Measurements from ENCODE around the gene KIR3DL3. TPM values are rescaled to one million over a fixed set of nuclear protein-coding genes. Genes with fewer than 3 reads are reported as not detected.
"Not testable (repeated sequence)": the region's sequence is repeated elsewhere in the genome, so short reads cannot be mapped to it uniquely, and the experiment has no call there.

KIR3DL3 gene
- total RNA-seq, 1 donor from 2014 or later = not detected

- H3K27me3 Mint-ChIP-seq (ENCODE audit: insufficient read depth); H3K4me1 Mint-ChIP-seq (ENCODE audit: low read depth); H3K4me3 Mint-ChIP-seq; H3K27ac Mint-ChIP-seq; intact Hi-C loops (cut with micrococcal nuclease); DNase-seq (ENCODE audit: low spot score); H3K9me3 Mint-ChIP-seq; H3K36me3 Mint-ChIP-seq (ENCODE audit: low read depth): not testable (repeated sequence)
Measured at GRCh38 chr19:54772666-54773065, 48.4 kb downstream of the KIR3DL3 start.

- H3K27me3 Mint-ChIP-seq (ENCODE audit: insufficient read depth); H3K27ac Mint-ChIP-seq; H3K4me3 Mint-ChIP-seq; DNase-seq (ENCODE audit: low spot score); H3K36me3 Mint-ChIP-seq (ENCODE audit: low read depth); intact Hi-C loops (cut with micrococcal nuclease); H3K4me1 Mint-ChIP-seq (ENCODE audit: low read depth); H3K9me3 Mint-ChIP-seq: not testable (repeated sequence)
Measured at GRCh38 chr19:54775095-54775815, 51.0 kb downstream of the KIR3DL3 start.

GRCh38 chr19:54775830-54776229 is 51.6 kb downstream of the KIR3DL3 start:
- H3K9me3 Mint-ChIP-seq; H3K27ac Mint-ChIP-seq; intact Hi-C loops (cut with micrococcal nuclease); H3K36me3 Mint-ChIP-seq (ENCODE audit: low read depth); H3K4me3 Mint-ChIP-seq; H3K27me3 Mint-ChIP-seq (ENCODE audit: insufficient read depth); DNase-seq (ENCODE audit: low spot score); H3K4me1 Mint-ChIP-seq (ENCODE audit: low read depth): not testable (repeated sequence)

- DNase-seq (ENCODE audit: low spot score); H3K27ac Mint-ChIP-seq; H3K4me3 Mint-ChIP-seq; intact Hi-C loops (cut with micrococcal nuclease); H3K9me3 Mint-ChIP-seq; H3K36me3 Mint-ChIP-seq (ENCODE audit: low read depth); H3K4me1 Mint-ChIP-seq (ENCODE audit: low read depth); H3K27me3 Mint-ChIP-seq (ENCODE audit: insufficient read depth): not testable (repeated sequence)
Measured at GRCh38 chr19:54777851-54778250, 53.6 kb downstream of the KIR3DL3 start.

GRCh38 chr19:54778896-54779295 is 54.7 kb downstream of the KIR3DL3 start:
- DNase-seq (ENCODE audit: low spot score); H3K36me3 Mint-ChIP-seq (ENCODE audit: low read depth); H3K4me3 Mint-ChIP-seq; H3K27ac Mint-ChIP-seq; H3K9me3 Mint-ChIP-seq; H3K27me3 Mint-ChIP-seq (ENCODE audit: insufficient read depth); intact Hi-C loops (cut with micrococcal nuclease); H3K4me1 Mint-ChIP-seq (ENCODE audit: low read depth): not testable (repeated sequence)

- not testable (repeated sequence) for H3K4me1 Mint-ChIP-seq (ENCODE audit: low read depth); H3K27me3 Mint-ChIP-seq (ENCODE audit: insufficient read depth)
Measured at GRCh38 chr19:54782916-54783315, 58.7 kb downstream of the KIR3DL3 start.

More at GRCh38 chr19:54782916-54783315, 58.7 kb downstream of the KIR3DL3 start:
- DNase-seq (ENCODE audit: low spot score); intact Hi-C loops (cut with micrococcal nuclease); H3K9me3 Mint-ChIP-seq; H3K27ac Mint-ChIP-seq; H3K36me3 Mint-ChIP-seq (ENCODE audit: low read depth); H3K4me3 Mint-ChIP-seq: not testable (repeated sequence)

Other genes with a start within 250 kb of the KIR3DL3 start
- gene LAIR2, start 221.6 kb upstream of the KIR3DL3 start, total RNA-seq = 45.7 and 49.1 TPM in 2 replicates
- not detected in 2 replicates for gene LILRA2, start 150.7 kb upstream of the KIR3DL3 start, total RNA-seq
- not detected in 2 replicates for gene LILRA1, start 130.8 kb upstream of the KIR3DL3 start, total RNA-seq
- gene LILRB1, start 94.0 kb upstream of the KIR3DL3 start, total RNA-seq = not detected in 2 replicates
- gene LILRB4, start 61.5 kb upstream of the KIR3DL3 start, total RNA-seq = 0.34 TPM in 1 of 2 replicates, not detected in the other
- gene KIR2DL3, start 14.1 kb downstream of the KIR3DL3 start, total RNA-seq = not detected in 2 replicates
- not detected in 2 replicates for gene KIR2DL1, start 45.4 kb downstream of the KIR3DL3 start, total RNA-seq
- 0.13 and 0.27 TPM in 2 replicates for gene KIR2DL4, start 79.2 kb downstream of the KIR3DL3 start, total RNA-seq
- gene KIR3DL1, start 92.0 kb downstream of the KIR3DL3 start, total RNA-seq = not detected in 2 replicates
- gene KIR2DS4, start 108.2 kb downstream of the KIR3DL3 start, total RNA-seq = 0.17 TPM in 1 of 2 replicates, not detected in the other
- gene KIR3DL2, start 126.0 kb downstream of the KIR3DL3 start, total RNA-seq = 0.65 and 1.1 TPM in 2 replicates
- not detected in 2 replicates for gene FCAR, start 149.8 kb downstream of the KIR3DL3 start, total RNA-seq
- gene NCR1, start 181.7 kb downstream of the KIR3DL3 start, total RNA-seq = not detected in 2 replicates
- not detected in 2 replicates for gene NLRP7, start 223.1 kb downstream of the KIR3DL3 start, total RNA-seq
- 16.8 and 19.8 TPM in 2 replicates for gene NLRP2, start 241.9 kb downstream of the KIR3DL3 start, total RNA-seq

Measured in activated T-helper 1 cell treated with anti-CD3 and anti-CD28 coated beads, Interleukin-12 subunit alpha, Interleukin-12 subunit beta, Interleukin-2, Interleukin-4 antibody, amounts not matched to agents 30 ng/mL and 10 ng/mL and 1 ng/mL, durations not matched to agents 14 hours and 24 hours and 36 hours (primary cell).